Measurements from ENCODE around the gene GREM1.

The GREM1 gene

DNA sequence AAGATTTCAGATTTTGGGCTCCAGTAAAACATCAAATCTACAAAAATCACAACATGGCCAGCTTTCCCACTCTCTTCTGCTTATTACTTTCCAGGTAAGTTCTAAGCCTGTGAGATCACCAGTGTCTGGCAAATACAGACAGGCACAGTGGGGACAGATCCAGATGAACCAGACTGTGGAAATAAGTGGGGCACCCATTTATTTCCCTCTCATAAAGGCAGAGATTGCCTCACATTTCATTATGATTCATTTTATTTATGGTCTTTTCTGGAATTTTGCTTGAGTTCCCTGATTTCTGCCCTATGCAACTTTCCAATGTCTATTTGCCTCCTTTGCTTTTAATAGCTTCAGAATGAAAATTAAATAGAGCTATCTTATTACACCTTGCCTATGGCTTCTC, 66.8 kb downstream of the GREM1 start:
- no peak for DNase-seq (ENCODE audit: low read depth)

DNA sequence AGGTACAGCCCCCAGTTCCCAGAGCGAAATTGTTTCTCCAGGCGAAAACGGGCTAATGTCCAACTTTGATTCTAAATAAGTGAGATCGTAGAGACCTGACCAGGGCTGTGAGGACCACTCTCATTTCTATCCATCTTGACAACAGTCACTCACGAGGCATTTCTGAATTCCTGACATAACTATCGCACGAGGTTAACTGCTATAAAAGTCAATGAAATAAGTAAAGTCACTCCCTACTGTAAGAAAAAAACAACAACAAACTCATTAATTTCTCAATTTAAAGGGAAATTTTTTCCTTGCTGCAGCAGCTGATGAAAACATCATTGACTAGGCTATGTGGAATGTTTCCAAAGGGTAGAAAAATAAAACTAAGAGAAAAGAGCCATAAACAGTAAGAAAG, 69.1 kb downstream of the GREM1 start:
- DNase-seq (ENCODE audit: low read depth), result no peak

DNA sequence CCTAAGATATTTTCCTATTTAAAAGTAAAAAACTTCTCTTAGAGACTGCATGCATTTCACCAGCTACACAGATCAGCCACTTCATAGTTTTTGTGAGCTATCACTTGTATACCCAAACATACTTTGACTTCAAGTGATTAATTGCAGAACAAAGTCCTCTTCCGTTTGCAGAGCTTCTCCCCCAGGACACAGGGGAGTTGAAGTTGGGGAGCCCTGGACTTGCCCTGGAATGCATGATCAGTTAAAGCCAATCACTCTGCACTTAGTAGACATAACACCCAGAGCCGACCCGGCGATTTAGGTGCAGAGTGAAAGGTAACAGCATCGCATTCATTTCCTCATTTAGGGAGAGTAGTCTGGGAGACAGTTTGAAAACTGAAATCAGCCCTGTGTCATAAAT, 70.1 kb downstream of the GREM1 start:
- DNase-seq (ENCODE audit: low read depth), result no peak

DNA sequence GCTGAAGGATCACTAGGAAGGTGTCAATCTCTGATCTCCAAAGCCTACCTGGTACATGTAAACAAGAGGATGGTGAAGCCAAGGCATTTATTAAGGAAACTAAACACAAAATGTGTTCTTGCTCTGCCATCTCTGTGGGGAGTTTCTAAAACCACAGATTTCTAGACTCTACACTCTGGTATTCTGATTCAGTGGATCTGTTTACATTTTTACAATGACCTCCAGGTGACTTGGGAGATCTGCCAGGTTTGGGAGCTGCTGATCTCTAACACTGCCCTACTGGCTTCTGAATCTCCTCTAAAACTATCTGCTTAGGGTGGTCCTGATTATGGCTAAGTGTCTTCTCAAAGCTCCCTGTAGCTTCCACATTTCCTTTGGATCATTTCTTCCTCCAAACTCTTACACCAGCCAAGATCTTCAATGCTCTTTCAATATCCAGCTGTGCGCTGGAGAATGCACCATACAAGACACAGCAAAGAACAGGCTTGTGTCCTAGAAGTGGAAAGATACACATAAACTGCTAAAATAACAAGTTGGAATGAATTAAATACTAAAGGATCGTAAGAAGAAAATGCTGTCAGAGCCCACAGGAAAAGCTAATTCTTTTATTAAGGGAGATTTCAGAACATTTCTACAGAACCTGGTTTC, 72.7 kb downstream of the GREM1 start:
- peak; percentile 37 for DNase-seq (ENCODE audit: low read depth)

DNA sequence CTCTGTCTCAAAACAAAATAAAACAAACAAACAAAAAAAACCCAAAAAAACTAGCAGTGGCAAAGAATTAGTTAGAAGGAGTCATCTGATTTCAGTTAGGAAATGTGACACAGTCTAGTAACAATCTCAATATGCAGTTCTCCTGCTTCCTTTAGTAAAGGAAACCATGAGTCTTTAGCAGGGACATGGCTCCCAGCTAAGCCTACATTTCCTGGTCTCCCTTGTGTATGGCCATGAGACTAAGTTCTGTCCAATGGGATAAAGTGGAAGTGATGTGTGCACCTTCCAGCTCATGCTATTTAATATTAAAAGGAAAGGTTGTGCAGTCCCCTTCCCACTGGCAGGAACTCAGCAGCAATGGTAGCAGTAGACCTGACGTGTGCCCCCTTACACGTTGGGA, 74.6 kb downstream of the GREM1 start:
- DNase-seq (ENCODE audit: low read depth), result no peak
